ENCODE data around the gene DNAH1. TPM values are rescaled to one million over a fixed set of nuclear protein-coding genes. Genes with fewer than 3 reads are reported as not detected.

DNAH1 gene
- total RNA-seq, 1 experiment from 2014 or later = 5.5 TPM

DNA sequence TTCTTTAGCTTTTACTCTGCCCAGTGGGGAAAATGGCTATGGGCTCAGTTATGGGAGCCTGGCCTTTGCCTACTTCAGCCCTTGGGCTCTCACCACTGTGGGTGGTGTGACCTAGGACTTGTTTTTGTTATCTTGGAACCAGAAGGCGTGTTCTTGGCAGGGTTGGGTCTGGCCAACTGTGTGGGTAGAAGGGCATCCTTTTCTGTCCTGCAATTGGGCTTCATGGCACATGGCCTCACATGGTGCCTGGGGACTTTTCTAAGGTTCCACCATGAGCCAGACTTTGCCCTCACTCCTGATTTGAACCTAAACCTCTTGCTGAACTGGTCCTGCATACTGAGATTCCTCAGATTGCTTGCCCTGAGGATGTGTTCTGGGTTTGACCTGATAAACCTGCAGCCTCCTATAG lies 26.8 kb upstream of the DNAH1 start:
- ChIA-PET CTCF (interaction anchor here (0.8 to 1.3 kb wide), 3 partner anchors 11 to 288 kb away, joined by 3 read pairs; partner anchors contain the start of gene WDR82), POLR2A (interaction anchor here (1.5 kb wide), 1 partner anchor 11 kb away, joined by 3 read pairs; the partner anchor contains the start of gene WDR82), RAD21 (ENCODE audit: low non-redundant PET in 1 of 2, low total read pairs in 2 of 2, uncharacterized antibody in 2 of 2, unreplicated experiment in 2 of 2) (interaction anchor here in 1 of 2 experiments (0.6 kb wide), 1 partner anchor 53 kb away, joined by 3 read pairs; no protein-coding TSS in a partner anchor)
- H3K9me2 ChIP-seq (ENCODE audit: insufficient read depth) = no peaks in the 10 kb centered on the region
- H3K4me3 ChIP-seq (replicated peaks in 1 of 2; ENCODE audit: low read depth in 1 of 2, low read length in 2 of 2) = no peak overlapping the region
- H3K9me3 ChIP-seq (ENCODE audit: control insufficient read depth in 1 of 2, insufficient read depth in 1 of 2, low read depth in 1 of 2, low read length in 2 of 2) = no peaks in the 10 kb centered on the region
- intact Hi-C loops (cut with micrococcal nuclease) = no loop called here
- no peak for ATAC-seq
- BruUV-seq (replicated peaks) = no TSS peak
- H4K20me1 ChIP-seq (ENCODE audit: insufficient read depth) = no peaks in the 10 kb centered on the region
- H3K36me3 ChIP-seq (ENCODE audit: control insufficient read depth in 1 of 2, insufficient read depth in 2 of 2, low read length in 2 of 2) = 0 out of 4 replicates have a peak, but pooled peaks cover 0 to 8% of the 10 kb centered on the region in 2 experiments
- TF ChIP-seq, protein P1, sequence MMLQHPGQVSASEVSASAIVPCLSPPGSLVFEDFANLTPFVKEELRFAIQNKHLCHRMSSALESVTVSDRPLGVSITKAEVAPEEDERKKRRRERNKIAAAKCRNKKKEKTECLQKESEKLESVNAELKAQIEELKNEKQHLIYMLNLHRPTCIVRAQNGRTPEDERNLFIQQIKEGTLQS (IDR thresholded peaks at IDR 0.05) = no peak
- TF ChIP-seq ZFX (IDR thresholded peaks at IDR 0.05) = no peak
- TF ChIP-seq FOSL1 (IDR thresholded peaks at IDR 0.05; ENCODE audit: low read depth) = no peak
- TF ChIP-seq POLR2A (IDR thresholded peaks at IDR 0.05; ENCODE audit: borderline replicate concordance, extremely low read depth, insufficient read depth, insufficient read length) = no peak
- no peak for TF ChIP-seq TCF7L2 (IDR thresholded peaks at IDR 0.05; ENCODE audit: borderline replicate concordance, extremely low read depth, insufficient read depth, insufficient read length)
- no peak for DNase-seq (ENCODE audit: low read depth, low spot score)
- H3K27ac ChIP-seq (ENCODE audit: low read depth, low read length) = no peak overlapping the region; the same call in 1 of the 2 replicates
- peaks cover 12% of the 10 kb centered on the region for H3K79me2 ChIP-seq (ENCODE audit: insufficient read depth, low read length)
- peaks cover 7 to 14% of the 10 kb centered on the region in 2 experiments for H3K4me1 ChIP-seq (ENCODE audit: control insufficient read depth in 1 of 2, insufficient read depth in 2 of 2, low read length in 2 of 2)
- no peak overlapping the region for H3K9ac ChIP-seq (ENCODE audit: low read length)
- H2AFZ ChIP-seq (ENCODE audit: low read depth, low read length, poor library complexity, severe bottlenecking) = no peak overlapping the region
- H3K4me2 ChIP-seq (ENCODE audit: low read length) = peak overlapping the region; percentile 91; the same call in 1 of the 2 replicates
- H3K27me3 ChIP-seq (ENCODE audit: insufficient read depth, low read length) = no peaks in the 10 kb centered on the region

DNA sequence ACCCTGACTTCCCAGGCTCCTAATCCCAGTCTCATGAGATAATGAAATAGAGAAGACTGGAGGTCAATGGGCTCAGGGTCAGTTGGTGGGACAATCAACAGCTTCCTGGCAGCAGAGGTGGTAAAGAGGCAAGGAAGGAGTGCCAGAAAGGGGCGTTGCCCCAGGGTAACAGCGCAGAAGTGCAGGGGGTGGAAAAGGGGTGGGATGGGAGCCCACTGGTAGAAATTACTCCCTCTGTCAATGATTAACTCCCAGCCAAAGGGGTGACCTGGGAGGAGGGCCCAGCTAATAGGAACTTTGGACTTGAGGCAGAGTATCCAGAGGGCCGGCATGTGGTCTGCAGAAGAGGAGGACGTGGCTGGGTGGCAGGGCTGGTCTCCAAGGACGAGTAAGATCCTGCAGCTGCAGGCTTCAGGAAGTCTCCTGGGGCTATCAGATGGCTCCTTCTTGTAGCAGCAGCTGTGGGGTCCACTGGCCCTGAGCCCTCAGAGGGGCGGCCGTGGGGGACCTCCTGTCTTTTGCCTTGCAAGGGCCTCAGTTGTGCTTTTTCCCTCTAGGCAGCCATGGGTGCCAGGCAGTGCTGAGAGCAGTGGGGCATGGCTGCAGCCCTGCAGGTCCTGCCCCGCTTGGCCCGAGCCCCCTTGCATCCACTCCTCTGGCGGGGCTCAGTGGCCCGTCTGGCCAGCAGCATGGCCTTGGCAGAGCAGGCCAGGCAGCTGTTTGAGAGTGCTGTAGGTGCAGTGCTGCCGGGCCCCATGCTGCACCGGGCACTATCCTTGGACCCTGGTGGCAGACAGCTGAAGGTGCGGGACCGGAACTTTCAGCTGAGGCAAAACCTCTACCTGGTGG lies 26.1 kb upstream of the DNAH1 start:
- POLR2A ChIA-PET = interaction anchor here (1.5 kb wide), 1 partner anchor 12 kb away, joined by 3 read pairs; the partner anchor contains the start of gene WDR82
- no peak overlapping the region for H3K4me2 ChIP-seq (ENCODE audit: low read length)
- intact Hi-C loops (cut with micrococcal nuclease) = loop anchor here (5.0 kb wide), 1 partner anchor 157 kb away; the partner anchor contains the start of gene SEMA3G

More for the DNA sequence above, 26.1 kb upstream of the DNAH1 start:
- peaks cover 12% of the 10 kb centered on the region for H3K79me2 ChIP-seq (ENCODE audit: insufficient read depth, low read length)
- no peak for DNase-seq (ENCODE audit: low read depth, low spot score)
- H3K4me1 ChIP-seq (ENCODE audit: control insufficient read depth in 1 of 2, insufficient read depth in 2 of 2, low read length in 2 of 2) = peaks cover 7 to 14% of the 10 kb centered on the region in 2 experiments
- no peaks in the 10 kb centered on the region for H3K27me3 ChIP-seq (ENCODE audit: insufficient read depth, low read length)
- H3K36me3 ChIP-seq (ENCODE audit: control insufficient read depth in 1 of 2, insufficient read depth in 2 of 2, low read length in 2 of 2) = 0 out of 4 replicates have a peak, but pooled peaks cover 0 to 8% of the 10 kb centered on the region in 2 experiments
- no peaks in the 10 kb centered on the region for H3K9me2 ChIP-seq (ENCODE audit: insufficient read depth)
- TF ChIP-seq SIN3A (IDR thresholded peaks at IDR 0.05; ENCODE audit: low read depth) (no peak), ELF1 (IDR thresholded peaks at IDR 0.05; ENCODE audit: borderline replicate concordance, low read depth) (no peak), ZFX (IDR thresholded peaks at IDR 0.05) (no peak)
- TF ChIP-seq, protein P2, sequence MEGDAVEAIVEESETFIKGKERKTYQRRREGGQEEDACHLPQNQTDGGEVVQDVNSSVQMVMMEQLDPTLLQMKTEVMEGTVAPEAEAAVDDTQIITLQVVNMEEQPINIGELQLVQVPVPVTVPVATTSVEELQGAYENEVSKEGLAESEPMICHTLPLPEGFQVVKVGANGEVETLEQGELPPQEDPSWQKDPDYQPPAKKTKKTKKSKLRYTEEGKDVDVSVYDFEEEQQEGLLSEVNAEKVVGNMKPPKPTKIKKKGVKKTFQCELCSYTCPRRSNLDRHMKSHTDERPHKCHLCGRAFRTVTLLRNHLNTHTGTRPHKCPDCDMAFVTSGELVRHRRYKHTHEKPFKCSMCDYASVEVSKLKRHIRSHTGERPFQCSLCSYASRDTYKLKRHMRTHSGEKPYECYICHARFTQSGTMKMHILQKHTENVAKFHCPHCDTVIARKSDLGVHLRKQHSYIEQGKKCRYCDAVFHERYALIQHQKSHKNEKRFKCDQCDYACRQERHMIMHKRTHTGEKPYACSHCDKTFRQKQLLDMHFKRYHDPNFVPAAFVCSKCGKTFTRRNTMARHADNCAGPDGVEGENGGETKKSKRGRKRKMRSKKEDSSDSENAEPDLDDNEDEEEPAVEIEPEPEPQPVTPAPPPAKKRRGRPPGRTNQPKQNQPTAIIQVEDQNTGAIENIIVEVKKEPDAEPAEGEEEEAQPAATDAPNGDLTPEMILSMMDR (IDR thresholded peaks at IDR 0.05 in 2 of 3, conservative IDR thresholded peaks at IDR 0.05 in 1 of 3; ENCODE audit: borderline replicate concordance in 1 of 3, insufficient read depth in 1 of 3, low read depth in 2 of 3, low read length in 2 of 3) = peak in 2 of 3 experiments; percentile 13 to 16; a peak in 2 of 6 replicates
- BruUV-seq (replicated peaks) = no TSS peak
- no peaks in the 10 kb centered on the region for H3K9me3 ChIP-seq (ENCODE audit: control insufficient read depth in 1 of 2, insufficient read depth in 1 of 2, low read depth in 1 of 2, low read length in 2 of 2)
- H4K20me1 ChIP-seq (ENCODE audit: insufficient read depth) = no peaks in the 10 kb centered on the region
- no peak overlapping the region for H3K4me3 ChIP-seq (replicated peaks in 1 of 2; ENCODE audit: low read depth in 1 of 2, low read length in 2 of 2)
- ChIA-PET CTCF (interaction anchor here (0.8 to 1.3 kb wide), 3 partner anchors 12 to 289 kb away, joined by 3 read pairs; partner anchors contain the start of gene WDR82), RAD21 (ENCODE audit: low non-redundant PET in 1 of 2, low total read pairs in 2 of 2, uncharacterized antibody in 2 of 2, unreplicated experiment in 2 of 2) (no interaction called here)
- no peak overlapping the region for H3K9ac ChIP-seq (ENCODE audit: low read length)
- no peak for ATAC-seq
- no peak overlapping the region for H3K27ac ChIP-seq (ENCODE audit: low read depth, low read length)
- no peak overlapping the region for H2AFZ ChIP-seq (ENCODE audit: low read depth, low read length, poor library complexity, severe bottlenecking)
